ENCODE measurements around the gene DMD. TPM values are rescaled to one million over a fixed set of nuclear protein-coding genes. Genes with fewer than 3 reads are reported as not detected.

DMD gene
- total RNA-seq, 1 experiment from 2014 or later = 25.3 TPM

GRCh38 chrX:31392513-31392912 lies 1818.8 kb downstream of the DMD start:
- POLR2A ChIA-PET (ENCODE audit: unreplicated experiment) = no interaction called here
- Histone ChIP-seq H3K27me3 (ENCODE audit: insufficient read depth, low read depth) (no peaks in the 10 kb centered on the region), H3F3A (ENCODE audit: insufficient read depth, low read depth) (no peaks in the 10 kb centered on the region), H3K79me2 (ENCODE audit: low read depth) (no peaks in the 10 kb centered on the region), H3K4me2 (no peak overlapping the region), H3K36me3 (ENCODE audit: low read depth) (no peaks in the 10 kb centered on the region), H3K4me3 (no peak overlapping the region), H3K4me1 (replicated peaks; ENCODE audit: insufficient read depth) (no peaks in the 10 kb centered on the region), H3K9me3 (ENCODE audit: insufficient read depth, low read depth) (no peaks in the 10 kb centered on the region), H4K20me1 (ENCODE audit: insufficient read depth) (no peaks in the 10 kb centered on the region), H2AFZ (no peak overlapping the region), H3K9me2 (ENCODE audit: insufficient read depth) (no peaks in the 10 kb centered on the region), H3K27ac (no peak overlapping the region)
- no TSS peak for BruUV-seq (replicated peaks)
- CTCF ChIA-PET = no interaction called here
- TF ChIP-seq EZH2 (IDR thresholded peaks at IDR 0.05; ENCODE audit: low read depth) = no peak
- TF ChIP-seq, protein P1, sequence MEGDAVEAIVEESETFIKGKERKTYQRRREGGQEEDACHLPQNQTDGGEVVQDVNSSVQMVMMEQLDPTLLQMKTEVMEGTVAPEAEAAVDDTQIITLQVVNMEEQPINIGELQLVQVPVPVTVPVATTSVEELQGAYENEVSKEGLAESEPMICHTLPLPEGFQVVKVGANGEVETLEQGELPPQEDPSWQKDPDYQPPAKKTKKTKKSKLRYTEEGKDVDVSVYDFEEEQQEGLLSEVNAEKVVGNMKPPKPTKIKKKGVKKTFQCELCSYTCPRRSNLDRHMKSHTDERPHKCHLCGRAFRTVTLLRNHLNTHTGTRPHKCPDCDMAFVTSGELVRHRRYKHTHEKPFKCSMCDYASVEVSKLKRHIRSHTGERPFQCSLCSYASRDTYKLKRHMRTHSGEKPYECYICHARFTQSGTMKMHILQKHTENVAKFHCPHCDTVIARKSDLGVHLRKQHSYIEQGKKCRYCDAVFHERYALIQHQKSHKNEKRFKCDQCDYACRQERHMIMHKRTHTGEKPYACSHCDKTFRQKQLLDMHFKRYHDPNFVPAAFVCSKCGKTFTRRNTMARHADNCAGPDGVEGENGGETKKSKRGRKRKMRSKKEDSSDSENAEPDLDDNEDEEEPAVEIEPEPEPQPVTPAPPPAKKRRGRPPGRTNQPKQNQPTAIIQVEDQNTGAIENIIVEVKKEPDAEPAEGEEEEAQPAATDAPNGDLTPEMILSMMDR (conservative IDR thresholded peaks at IDR 0.05) = no peak
- intact Hi-C loops (cut with micrococcal nuclease; ENCODE audit: unreplicated experiment) = no loop called here
- no peak for DNase-seq

- ChIA-PET POLR2A (ENCODE audit: unreplicated experiment) (no interaction called here), CTCF (no interaction called here)
- BruUV-seq (replicated peaks) = no TSS peak
- intact Hi-C loops (cut with micrococcal nuclease; ENCODE audit: unreplicated experiment) = no loop called here
- Histone ChIP-seq H3F3A (ENCODE audit: insufficient read depth, low read depth) (no peaks in the 10 kb centered on the region), H3K4me2 (no peak overlapping the region), H3K4me3 (no peak overlapping the region), H3K9me2 (ENCODE audit: insufficient read depth) (no peaks in the 10 kb centered on the region), H3K79me2 (ENCODE audit: low read depth) (no peaks in the 10 kb centered on the region), H3K27me3 (ENCODE audit: insufficient read depth, low read depth) (no peaks in the 10 kb centered on the region), H3K9me3 (ENCODE audit: insufficient read depth, low read depth) (no peaks in the 10 kb centered on the region), H3K27ac (no peak overlapping the region), H2AFZ (no peak overlapping the region), H4K20me1 (ENCODE audit: insufficient read depth) (no peaks in the 10 kb centered on the region), H3K4me1 (replicated peaks; ENCODE audit: insufficient read depth) (no peaks in the 10 kb centered on the region), H3K36me3 (ENCODE audit: low read depth) (no peaks in the 10 kb centered on the region)
- no peak for TF ChIP-seq EZH2 (IDR thresholded peaks at IDR 0.05; ENCODE audit: low read depth)
- TF ChIP-seq, protein P1 (conservative IDR thresholded peaks at IDR 0.05) = no peak
- no peak for DNase-seq
Measured at GRCh38 chrX:31388946-31389345, 1822.4 kb downstream of the DMD start.

DNA sequence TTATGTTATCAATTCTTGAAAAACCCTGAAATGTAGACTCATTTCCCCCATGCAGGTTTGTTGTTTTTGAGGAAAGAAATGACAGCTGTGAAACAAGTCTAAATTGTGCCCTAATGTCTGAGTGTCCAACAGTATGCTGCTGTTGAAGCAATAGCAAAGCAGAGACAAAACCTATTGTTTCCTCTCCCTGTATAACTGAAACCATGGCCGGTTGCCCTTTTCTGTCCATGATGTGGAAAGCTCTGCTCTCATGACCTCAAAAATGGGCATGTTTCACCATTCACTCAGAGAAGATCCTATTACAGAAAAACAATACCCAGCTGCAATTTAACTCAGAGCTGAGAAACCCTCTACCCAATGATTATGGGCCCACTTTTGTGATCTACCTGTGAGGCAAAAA lies 1826.9 kb downstream of the DMD start:
- Histone ChIP-seq H3K36me3 (ENCODE audit: low read depth) (no peaks in the 10 kb centered on the region), H3K27me3 (ENCODE audit: insufficient read depth, low read depth) (no peaks in the 10 kb centered on the region), H3K9me2 (ENCODE audit: insufficient read depth) (no peaks in the 10 kb centered on the region), H3K79me2 (ENCODE audit: low read depth) (no peaks in the 10 kb centered on the region), H3K27ac (no peak overlapping the region), H4K20me1 (ENCODE audit: insufficient read depth) (no peaks in the 10 kb centered on the region), H3K9me3 (ENCODE audit: insufficient read depth, low read depth) (no peaks in the 10 kb centered on the region), H2AFZ (no peak overlapping the region), H3F3A (ENCODE audit: insufficient read depth, low read depth) (no peaks in the 10 kb centered on the region), H3K4me1 (replicated peaks; ENCODE audit: insufficient read depth) (no peaks in the 10 kb centered on the region), H3K4me2 (no peak overlapping the region), H3K4me3 (no peak overlapping the region)
- intact Hi-C loops (cut with micrococcal nuclease; ENCODE audit: unreplicated experiment) = no loop called here
- BruUV-seq (replicated peaks) = no TSS peak
- DNase-seq = no peak
- POLR2A ChIA-PET (ENCODE audit: unreplicated experiment) = no interaction called here
- TF ChIP-seq, protein P1 (conservative IDR thresholded peaks at IDR 0.05) = no peak
- TF ChIP-seq EZH2 (IDR thresholded peaks at IDR 0.05; ENCODE audit: low read depth) = no peak
- CTCF ChIA-PET = no interaction called here
